Sigmoid colon (tissue), 4 donors: ENCODE measurements around the gene TECTA.

Experiments
- EP300 ChIP-seq, 4 donors: sonication (generic); formaldehyde crosslinking; IDR thresholded peaks; one replicate each; pipeline ENCODE4 v1.6.1; 2017; ENCODE audit warnings: antibody characterized with exemption in 4 of 4
- POLR2A ChIP-seq, 2 donors: fragments of 450-650 bp; IDR thresholded peaks; one replicate each; pipeline ENCODE4 v1.6.1; 2016; ENCODE audit warnings: antibody characterized with exemption in 2 of 2, mild to moderate bottlenecking in 2 of 2, moderate library complexity in 2 of 2
- TF ChIP-seq, protein P1 (sequence below), 4 experiments: fragments of 450-650 bp in 3 of 4; fragments of 200-600 bp in 1 of 4; IDR thresholded peaks; one replicate each; pipeline ENCODE4 v1.5.1; 2016 to 2019; ENCODE audit warnings: antibody characterized with exemption in 4 of 4, mild to moderate bottlenecking in 3 of 4, moderate library complexity in 2 of 4

- TF ChIP-seq POLR2A (IDR thresholded peaks at IDR 0.05) (no peak), EP300 (IDR thresholded peaks at IDR 0.05) (no peak)
- TF ChIP-seq, protein P1, sequence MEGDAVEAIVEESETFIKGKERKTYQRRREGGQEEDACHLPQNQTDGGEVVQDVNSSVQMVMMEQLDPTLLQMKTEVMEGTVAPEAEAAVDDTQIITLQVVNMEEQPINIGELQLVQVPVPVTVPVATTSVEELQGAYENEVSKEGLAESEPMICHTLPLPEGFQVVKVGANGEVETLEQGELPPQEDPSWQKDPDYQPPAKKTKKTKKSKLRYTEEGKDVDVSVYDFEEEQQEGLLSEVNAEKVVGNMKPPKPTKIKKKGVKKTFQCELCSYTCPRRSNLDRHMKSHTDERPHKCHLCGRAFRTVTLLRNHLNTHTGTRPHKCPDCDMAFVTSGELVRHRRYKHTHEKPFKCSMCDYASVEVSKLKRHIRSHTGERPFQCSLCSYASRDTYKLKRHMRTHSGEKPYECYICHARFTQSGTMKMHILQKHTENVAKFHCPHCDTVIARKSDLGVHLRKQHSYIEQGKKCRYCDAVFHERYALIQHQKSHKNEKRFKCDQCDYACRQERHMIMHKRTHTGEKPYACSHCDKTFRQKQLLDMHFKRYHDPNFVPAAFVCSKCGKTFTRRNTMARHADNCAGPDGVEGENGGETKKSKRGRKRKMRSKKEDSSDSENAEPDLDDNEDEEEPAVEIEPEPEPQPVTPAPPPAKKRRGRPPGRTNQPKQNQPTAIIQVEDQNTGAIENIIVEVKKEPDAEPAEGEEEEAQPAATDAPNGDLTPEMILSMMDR (IDR thresholded peaks at IDR 0.05) = no peak
These were observed 39.3 kb downstream of the TECTA start for GRCh38 chr11:121140369-121140768.
